Stimulated activated CD4-positive, alpha-beta T cell treated with anti-CD3 and anti-CD28 coated beads, Interleukin-1b, Interleukin-23, amount 100 ng/mL, for 4 hours (primary cell): ENCODE data around the gene CDH20.

Experiments used
- DNase-seq, 2 donors: peaks; one replicate each; pipeline ENCODE4 v3.0.0-alpha.2; 2020; ENCODE audit warnings: low read depth in 2 of 2

Gene CDH20

DNA sequence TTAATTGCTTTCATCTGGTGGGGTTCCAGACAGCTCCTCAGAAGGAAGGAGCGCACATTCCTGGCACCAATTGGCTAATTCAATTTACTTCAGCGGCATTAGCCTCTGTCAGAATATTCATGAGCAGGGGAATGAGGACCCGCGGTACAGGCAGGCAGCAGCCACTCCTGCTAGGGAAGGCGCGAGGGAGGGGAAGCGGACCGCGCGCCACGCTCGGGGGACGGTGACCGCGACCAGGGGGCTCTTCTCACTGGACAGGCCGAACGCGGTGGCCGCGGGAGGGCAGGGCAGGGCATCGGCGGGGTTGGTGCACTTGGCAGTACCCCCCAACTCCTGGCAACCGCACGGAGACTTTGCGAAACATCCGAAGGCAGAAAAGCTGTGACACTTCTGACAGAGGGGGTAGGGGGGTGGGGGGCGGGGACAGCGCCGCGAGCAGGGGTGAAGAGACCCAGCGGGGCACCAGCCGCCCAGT, at the start of gene CDH20:
CDH20 (plus strand) TSS at position 160 of the 475 bp plus-strand sequence.
- no peak for DNase-seq

- no peak for DNase-seq
Observed at GRCh38 chr18:61284039-61284438, 49.2 kb upstream of the CDH20 start.

DNA sequence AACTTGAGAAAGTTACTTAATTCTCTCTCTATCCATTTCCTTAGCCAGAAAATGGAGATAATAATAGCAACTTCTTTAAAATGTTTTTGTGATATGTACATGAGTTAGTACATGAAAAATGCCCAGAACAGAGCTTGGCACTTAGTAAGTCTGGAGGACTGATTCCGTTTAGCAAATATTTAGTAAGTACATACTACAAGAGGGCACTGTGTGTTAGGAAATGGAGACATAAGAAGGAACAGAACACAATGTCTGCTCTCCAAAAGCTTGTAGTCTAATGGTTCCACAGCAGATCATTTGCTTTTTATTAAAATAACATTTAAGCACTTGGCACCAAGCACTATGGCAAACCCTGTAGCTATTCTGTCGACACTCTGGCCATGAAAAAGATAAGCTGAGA, 47.5 kb upstream of the CDH20 start:
- DNase-seq = no peak

- DNase-seq = no peak
Observed at GRCh38 chr18:61286867-61287266, 46.4 kb upstream of the CDH20 start.

- DNase-seq = no peak
Observed at GRCh38 chr18:61290616-61291015, 42.6 kb upstream of the CDH20 start.

GRCh38 chr18:61292280-61293035, 40.8 kb upstream of the CDH20 start:
- no peak for DNase-seq

DNA sequence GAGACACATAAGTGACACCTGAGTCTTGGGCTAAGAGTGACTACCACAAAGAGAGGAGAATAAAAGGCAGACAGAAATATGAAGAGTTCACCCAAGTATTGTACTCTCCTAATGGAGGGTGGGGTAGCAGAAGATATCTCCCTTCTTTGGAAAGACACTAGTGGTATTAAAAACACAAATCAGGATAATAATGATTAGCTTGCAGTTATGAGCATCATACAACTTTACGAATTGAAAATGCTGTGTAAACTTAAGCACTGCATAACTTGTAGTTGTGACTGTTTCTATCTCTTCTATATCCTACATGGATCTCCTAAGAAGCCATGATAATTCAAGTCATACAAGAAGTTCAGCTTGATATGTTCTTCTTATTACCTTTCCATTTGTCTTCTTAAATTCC, 38.1 kb upstream of the CDH20 start:
- DNase-seq = no peak

DNA sequence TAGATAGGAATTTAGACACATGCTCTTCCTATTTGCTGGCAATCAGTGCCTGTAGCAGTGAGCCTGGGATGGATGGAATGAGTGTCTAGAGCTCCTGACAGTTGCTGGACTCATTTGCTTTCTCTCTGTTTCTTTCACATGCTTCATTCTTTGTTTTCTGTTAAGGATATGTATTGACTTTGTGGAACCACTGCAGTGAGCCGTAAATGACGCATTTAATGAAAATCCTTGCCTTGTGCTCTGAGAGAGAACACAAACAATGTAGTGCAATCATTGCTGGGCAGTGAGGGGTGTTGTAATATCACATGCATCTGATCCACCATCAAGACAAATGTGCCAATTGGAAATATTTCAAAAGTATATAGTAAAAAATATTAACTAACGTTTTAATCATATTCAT, 25.2 kb upstream of the CDH20 start:
- DNase-seq = no peak

DNA sequence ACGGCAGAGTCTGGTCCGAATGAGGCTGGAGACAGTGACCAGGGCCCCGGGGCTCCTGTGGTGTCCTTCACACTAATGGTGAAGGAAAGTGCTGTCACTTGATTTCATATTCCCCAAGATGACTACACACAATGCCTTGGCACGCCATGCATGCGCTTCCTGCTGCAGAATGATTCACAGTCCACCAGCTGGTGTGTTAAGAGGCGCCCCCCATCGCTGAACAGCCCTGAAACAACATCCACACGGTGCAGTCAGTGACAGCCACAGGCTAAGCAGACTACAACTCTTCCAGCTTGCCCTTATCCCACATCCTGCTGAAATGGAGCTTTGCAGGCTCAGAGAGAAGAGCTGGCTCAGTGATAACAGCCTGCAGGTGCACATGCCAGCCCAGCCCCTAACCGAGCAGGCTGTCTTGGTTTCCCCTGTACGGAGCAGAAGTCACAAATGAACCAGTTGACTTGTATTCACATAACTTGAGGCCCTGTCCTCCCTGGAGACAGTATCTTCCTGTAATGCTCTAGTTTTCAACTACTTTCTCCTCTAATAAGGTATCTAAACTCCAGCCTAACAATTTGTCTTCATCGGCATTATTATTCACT, 24.3 kb upstream of the CDH20 start:
- DNase-seq = no peak

- peak in 1 of 2 donors; percentile 2 for DNase-seq
Observed at GRCh38 chr18:61322265-61322873, 10.9 kb upstream of the CDH20 start.

DNA sequence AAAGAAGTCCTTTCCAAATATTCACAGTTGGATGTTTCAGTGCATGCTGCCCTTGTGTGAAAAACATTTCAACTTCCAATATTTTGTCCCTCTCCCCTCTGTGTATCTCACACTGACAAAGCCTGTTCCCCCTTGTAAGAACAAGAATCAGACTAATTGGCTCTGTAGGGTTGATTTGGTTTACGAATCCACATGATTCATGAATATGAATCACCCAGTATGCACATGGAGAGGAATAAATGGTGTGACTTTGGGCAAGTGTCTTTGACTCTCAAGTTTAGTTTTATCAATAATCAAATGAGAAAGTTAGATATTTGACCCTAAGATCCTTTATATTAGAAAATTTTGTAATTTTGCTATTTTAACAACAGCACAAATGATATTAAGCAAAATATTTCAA, 9.3 kb upstream of the CDH20 start:
- no peak for DNase-seq

- no peak for DNase-seq
Observed at GRCh38 chr18:61326407-61326806, 6.8 kb upstream of the CDH20 start.

DNA sequence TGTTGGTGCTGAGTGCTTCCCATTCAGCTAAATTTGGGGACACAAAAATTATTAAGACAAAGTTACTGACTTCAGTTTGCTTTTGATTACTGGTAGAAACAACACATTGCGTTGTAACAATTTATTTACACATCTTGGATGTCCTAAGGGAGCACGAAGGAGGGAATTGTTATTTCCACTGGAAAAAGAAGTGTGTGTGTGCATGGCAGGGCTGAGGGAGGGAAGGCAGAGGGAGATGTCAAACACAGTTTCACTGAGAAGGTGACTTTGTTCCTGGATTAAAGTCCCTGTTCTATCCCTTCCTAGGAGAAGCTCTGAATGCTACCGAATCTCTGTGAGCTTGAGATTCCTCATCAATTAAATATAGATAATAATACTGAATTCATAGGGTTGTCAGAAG, 3.8 kb upstream of the CDH20 start:
- no peak for DNase-seq

DNA sequence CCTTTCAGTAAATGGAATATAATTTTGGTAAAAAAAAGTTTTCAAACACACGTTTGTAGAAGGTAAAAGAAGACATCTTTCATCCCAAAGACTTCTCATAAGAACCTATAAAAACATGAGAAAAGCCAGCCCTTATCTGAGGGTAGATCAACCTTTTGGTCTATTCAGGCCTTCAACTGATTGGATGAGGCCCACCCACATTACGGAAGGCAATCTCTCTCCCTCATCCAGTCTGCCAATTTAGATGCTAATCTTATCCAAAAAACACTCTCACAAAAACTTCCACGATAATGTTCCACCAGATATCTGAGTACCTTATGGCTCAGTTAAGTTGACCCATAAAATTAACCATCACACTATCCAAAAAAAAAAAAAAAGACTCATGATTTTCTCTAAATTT, 2.2 kb upstream of the CDH20 start:
- no peak for DNase-seq

GRCh38 chr18:61333746-61334490, 688 bp downstream of the CDH20 start:
- DNase-seq = no peak

DNA sequence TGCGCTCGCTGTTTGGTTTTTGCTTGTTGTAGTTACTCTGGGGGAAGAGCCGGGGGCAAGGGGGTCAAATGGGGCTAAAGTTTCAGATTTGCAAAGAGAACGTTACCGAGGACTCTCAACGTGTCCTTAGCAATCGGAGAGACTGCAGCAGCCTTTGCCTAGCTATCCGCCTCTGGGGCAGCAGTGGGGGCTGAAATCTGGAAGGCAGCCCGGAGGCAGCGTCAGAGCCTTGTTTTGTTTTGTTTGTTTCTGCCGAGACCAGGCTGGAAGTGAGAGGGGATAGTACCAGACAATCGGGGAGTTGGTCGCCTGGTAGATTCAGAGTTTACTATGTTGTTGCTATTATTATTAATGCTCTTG, 1.2 kb downstream of the CDH20 start:
- no peak for DNase-seq

- DNase-seq = no peak
Observed at GRCh38 chr18:61334951-61335683, 1.9 kb downstream of the CDH20 start.

DNA sequence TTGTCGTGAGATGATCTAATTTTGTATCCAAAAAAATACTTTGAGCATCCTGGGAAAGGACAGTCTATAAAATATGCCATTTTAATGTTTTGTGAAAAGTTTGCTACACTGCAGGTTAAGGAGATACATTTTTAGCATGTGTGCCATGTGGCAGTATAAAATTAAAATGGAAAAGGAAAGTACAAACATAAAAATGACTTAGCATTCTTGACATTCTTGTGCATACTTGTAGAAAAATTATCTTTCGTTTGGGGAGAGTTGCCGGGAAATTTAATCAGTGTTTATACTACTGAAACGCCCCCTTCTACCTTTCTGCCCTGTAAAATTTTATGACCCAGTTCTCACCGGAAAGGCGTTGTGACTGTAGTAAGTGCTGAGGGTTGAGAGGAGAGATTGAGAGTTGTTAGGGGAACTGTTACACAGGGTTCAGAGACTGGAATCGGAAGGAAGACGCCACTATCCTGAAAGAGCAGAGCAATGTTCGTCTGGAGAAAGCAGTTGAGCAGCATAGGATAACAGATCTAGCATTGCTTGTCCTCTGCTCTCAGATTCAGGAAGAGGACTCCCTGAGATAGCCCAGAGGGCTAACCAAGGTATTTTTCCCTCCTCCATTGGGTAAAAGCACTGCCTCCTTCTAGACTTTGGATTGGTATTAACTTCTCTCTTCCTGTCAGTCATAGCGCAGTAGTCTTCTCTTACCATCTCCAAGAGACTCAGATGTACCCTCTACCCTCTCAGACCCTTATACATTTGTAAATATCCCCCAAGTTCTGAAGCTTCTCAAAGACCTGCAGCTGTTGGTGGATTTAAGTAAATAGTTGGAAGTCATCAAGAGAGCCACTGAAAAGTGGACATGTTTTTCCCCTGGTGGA, 2.7 kb downstream of the CDH20 start:
- DNase-seq = no peak

DNA sequence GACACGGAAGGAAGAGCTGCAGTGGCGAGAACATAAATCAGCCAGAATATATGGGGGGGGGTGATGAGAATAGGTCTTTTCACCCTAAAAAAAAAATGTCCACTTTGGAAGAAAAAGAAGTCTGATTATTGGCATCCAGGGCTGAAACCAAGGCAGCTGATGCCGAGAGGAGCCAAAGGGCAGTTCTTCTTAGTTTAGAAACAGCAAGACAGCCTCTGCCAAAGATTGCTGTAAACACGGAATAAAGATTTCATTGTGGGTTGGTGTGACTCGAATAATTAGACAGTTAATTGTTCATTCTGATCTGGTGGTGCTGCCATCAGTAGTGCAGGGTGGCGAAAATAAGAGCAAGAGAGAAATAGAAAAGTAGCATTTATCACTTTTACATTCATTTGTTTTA, 3.5 kb downstream of the CDH20 start:
- no peak for DNase-seq

- no peak for DNase-seq
Observed at GRCh38 chr18:61337527-61337926, 4.3 kb downstream of the CDH20 start.

- no peak for DNase-seq
Observed at GRCh38 chr18:61340148-61340547, 6.9 kb downstream of the CDH20 start.
